Smooth muscle cell (in vitro differentiated cells): ENCODE measurements around the gene TRABD2A. TPM values are rescaled to one million over a fixed set of nuclear protein-coding genes. Genes with fewer than 3 reads are reported as not detected.

Experiments
- DNase-seq: peaks from one replicate; lab custom pipeline; 2025; ENCODE audit not compliant: unreplicated experiment; lab: John Stamatoyannopoulos, UW
- H2AFZ ChIP-seq: fragments of 200-600 bp; sonication (generic); 2 replicates; pipeline ENCODE4 v1.6.0; 2016; ENCODE audit warnings: antibody characterized with exemption, low read depth, mild to moderate bottlenecking
- H3F3A ChIP-seq: fragments of 200-600 bp; sonication (generic); 2 replicates; pipeline ENCODE4 v1.6.0; 2017; ENCODE audit warnings: antibody characterized with exemption, low read depth
- H3K27ac ChIP-seq: fragments of 200-600 bp; sonication (generic); 2 replicates; pipeline ENCODE4 v1.5.1; 2016; ENCODE audit warnings: low read depth, mild to moderate bottlenecking
- H3K27me3 ChIP-seq: fragments of 200-600 bp; sonication (generic); 2 replicates; pipeline ENCODE4 v1.6.1; 2016; ENCODE audit warnings: low read depth, mild to moderate bottlenecking
- H3K36me3 ChIP-seq: fragments of 200-600 bp; sonication (generic); 2 replicates; pipeline ENCODE4 v1.5.1; 2016; ENCODE audit warnings: low read depth
- H3K4me1 ChIP-seq: fragments of 200-600 bp; sonication (generic); 2 replicates; pipeline ENCODE4 v1.5.1; 2016; ENCODE audit warnings: low read depth
- H3K4me2 ChIP-seq: fragments of 200-600 bp; sonication (generic); 2 replicates; pipeline ENCODE4 v1.6.0; 2016; ENCODE audit warnings: mild to moderate bottlenecking
- H3K4me3 ChIP-seq: fragments of 200-600 bp; sonication (generic); 2 replicates; pipeline ENCODE4 v1.5.1; 2016; ENCODE audit warnings: mild to moderate bottlenecking
- H3K79me2 ChIP-seq: fragments of 200-600 bp; sonication (generic); 2 replicates; pipeline ENCODE4 v1.6.0; 2016; ENCODE audit warnings: low read depth, mild to moderate bottlenecking
- H3K9ac ChIP-seq: fragments of 200-600 bp; sonication (generic); 2 replicates; pipeline ENCODE4 v1.6.0; 2016; ENCODE audit warnings: low read depth
- H3K9me3 ChIP-seq: fragments of 200-600 bp; sonication (generic); replicated peaks from 2 replicates; pipeline ENCODE4 v1.5.1; 2016; ENCODE audit warnings: low read depth
- H4K20me1 ChIP-seq: fragments of 200-600 bp; sonication (generic); 2 replicates; pipeline ENCODE4 v1.6.0; 2016; ENCODE audit warnings: low read depth
- WGBS: methylation state at CpG from one replicate; pipeline ENCODE4 v1.1.7; 2016; ENCODE audit warnings: low lambda C conversion rate; 5-methylcytosine and 5-hydroxymethylcytosine counted together
- polyA plus RNA-seq: library from polyadenylated mRNA; unstranded; fragments of >200 nt; fragmentation: Nextera tagmentation; extraction: Ambion mirVana; gene quantifications from 2 replicates; pipeline ENCODE4 v1.2.1, GENCODE V29; 2016
- total RNA-seq: library from RNA; depleted of rRNA; stranded (reverse); fragments of >200 nt; gene quantifications from 2 replicates; pipeline ENCODE4 v1.2.3, GENCODE V29; 2014
- TF ChIP-seq, protein P1 (sequence below): fragments of 200-600 bp; sonication (generic); IDR thresholded peaks from 2 replicates; pipeline ENCODE4 v1.5.1; 2017; ENCODE audit warnings: borderline replicate concordance, mild to moderate bottlenecking, antibody characterized with exemption; ENCODE audit not compliant: insufficient read depth, poor library complexity, severe bottlenecking

The TRABD2A gene
- total and polyA plus RNA-seq, 2 experiments from 2014 or later, result 0.11 TPM; not detected in 1

GRCh38 chr2:84908948-84909713 is 28.2 kb upstream of the TRABD2A start:
- TF ChIP-seq, protein P1, sequence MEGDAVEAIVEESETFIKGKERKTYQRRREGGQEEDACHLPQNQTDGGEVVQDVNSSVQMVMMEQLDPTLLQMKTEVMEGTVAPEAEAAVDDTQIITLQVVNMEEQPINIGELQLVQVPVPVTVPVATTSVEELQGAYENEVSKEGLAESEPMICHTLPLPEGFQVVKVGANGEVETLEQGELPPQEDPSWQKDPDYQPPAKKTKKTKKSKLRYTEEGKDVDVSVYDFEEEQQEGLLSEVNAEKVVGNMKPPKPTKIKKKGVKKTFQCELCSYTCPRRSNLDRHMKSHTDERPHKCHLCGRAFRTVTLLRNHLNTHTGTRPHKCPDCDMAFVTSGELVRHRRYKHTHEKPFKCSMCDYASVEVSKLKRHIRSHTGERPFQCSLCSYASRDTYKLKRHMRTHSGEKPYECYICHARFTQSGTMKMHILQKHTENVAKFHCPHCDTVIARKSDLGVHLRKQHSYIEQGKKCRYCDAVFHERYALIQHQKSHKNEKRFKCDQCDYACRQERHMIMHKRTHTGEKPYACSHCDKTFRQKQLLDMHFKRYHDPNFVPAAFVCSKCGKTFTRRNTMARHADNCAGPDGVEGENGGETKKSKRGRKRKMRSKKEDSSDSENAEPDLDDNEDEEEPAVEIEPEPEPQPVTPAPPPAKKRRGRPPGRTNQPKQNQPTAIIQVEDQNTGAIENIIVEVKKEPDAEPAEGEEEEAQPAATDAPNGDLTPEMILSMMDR, result no peak

GRCh38 chr2:84906900-84907714 is 26.2 kb upstream of the TRABD2A start:
- Histone ChIP-seq H3K9me3 (no peaks in the 10 kb centered on the region), H4K20me1 (peaks cover 20% of the 10 kb centered on the region), H3F3A (peaks cover 9% of the 10 kb centered on the region), H3K4me1 (peaks cover 10% of the 10 kb centered on the region), H3K27ac (peak overlapping the region; percentile 90), H3K4me3 (peak overlapping the region; percentile 98), H3K4me2 (peak overlapping the region; percentile 100), H2AFZ (no peak overlapping the region), H3K27me3 (no peaks in the 10 kb centered on the region), H3K79me2 (peaks cover 14% of the 10 kb centered on the region), H3K36me3 (no peaks in the 10 kb centered on the region), H3K9ac (peak overlapping the region; percentile 97)
- TF ChIP-seq, protein P1, result no peak
- WGBS, result 17% methylated on average over 14 of the region's 15 CpGs
- no peak for DNase-seq

More at GRCh38 chr2:84908948-84909713, 28.2 kb upstream of the TRABD2A start:
- H3K27me3 ChIP-seq, result no peaks in the 10 kb centered on the region
- H3K4me3 ChIP-seq, result no peak overlapping the region
- H4K20me1 ChIP-seq, result peaks cover 20% of the 10 kb centered on the region
- DNase-seq, result no peak
- no peak overlapping the region for H3K27ac ChIP-seq
- peaks cover 9% of the 10 kb centered on the region for H3F3A ChIP-seq
- peaks cover 14% of the 10 kb centered on the region for H3K79me2 ChIP-seq
- no peaks in the 10 kb centered on the region for H3K36me3 ChIP-seq
- WGBS, result 100% methylated on average over 2 of the region's 2 CpGs
- peaks cover 10% of the 10 kb centered on the region for H3K4me1 ChIP-seq
- H3K9ac ChIP-seq, result no peak overlapping the region
- no peak overlapping the region for H2AFZ ChIP-seq
- no peaks in the 10 kb centered on the region for H3K9me3 ChIP-seq
- H3K4me2 ChIP-seq, result no peak overlapping the region

DNA sequence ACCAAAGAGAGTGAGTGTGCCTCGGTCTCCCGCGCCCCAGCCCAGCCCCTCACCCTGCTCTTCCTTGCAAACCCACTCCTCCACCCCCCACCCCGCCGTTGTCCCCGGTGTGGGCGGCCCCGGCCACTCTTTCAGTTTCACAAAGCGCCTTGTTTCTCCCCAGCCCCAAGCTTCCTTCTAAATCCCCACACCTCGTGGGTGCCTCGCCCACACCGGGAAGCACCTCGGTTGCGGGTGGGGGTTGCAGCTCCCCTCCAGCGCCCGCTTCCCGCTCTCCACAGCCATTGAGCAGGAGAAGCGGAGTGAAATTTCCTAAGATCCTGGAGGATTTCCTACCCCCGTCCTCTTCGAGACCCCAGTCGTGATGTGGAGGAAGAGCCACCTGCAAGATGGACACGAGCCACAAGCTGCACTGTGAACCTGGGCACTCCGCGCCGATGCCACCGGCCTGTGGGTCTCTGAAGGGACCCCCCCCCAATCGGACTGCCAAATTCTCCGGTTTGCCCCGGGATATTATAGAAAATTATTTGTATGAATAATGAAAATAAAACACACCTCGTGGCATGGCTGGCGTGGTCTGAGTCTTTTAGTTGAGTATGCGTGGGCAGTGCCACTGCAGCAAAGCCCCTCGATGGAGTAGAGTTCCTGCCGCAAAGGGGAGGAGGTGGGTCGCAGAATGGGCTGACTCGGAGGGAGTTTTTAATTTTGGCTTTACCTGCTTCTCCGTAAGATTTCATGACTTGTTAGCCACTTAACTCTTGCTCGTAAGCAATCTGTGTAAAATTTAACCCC is 25.4 kb upstream of the TRABD2A start:
- peak overlapping the region; percentile 90 for H3K27ac ChIP-seq
- peaks cover 14% of the 10 kb centered on the region for H3K79me2 ChIP-seq
- WGBS, result 2% methylated on average over 35 of the region's 38 CpGs
- H3K9me3 ChIP-seq, result no peaks in the 10 kb centered on the region
- peaks cover 10% of the 10 kb centered on the region for H3K4me1 ChIP-seq
- peak overlapping the region; percentile 98 for H3K4me3 ChIP-seq
- peak overlapping the region; percentile 100 for H3K4me2 ChIP-seq
- H3K27me3 ChIP-seq, result no peaks in the 10 kb centered on the region
- H3K9ac ChIP-seq, result peak overlapping the region; percentile 97
- H3K36me3 ChIP-seq, result no peaks in the 10 kb centered on the region
- TF ChIP-seq, protein P1, result no peak
- H3F3A ChIP-seq, result peaks cover 9% of the 10 kb centered on the region
- peaks cover 20% of the 10 kb centered on the region for H4K20me1 ChIP-seq
- DNase-seq, result no peak
- no peak overlapping the region for H2AFZ ChIP-seq
